Peyer's patch (tissue), 4 donors: ENCODE data around the gene TMEM219.

Source experiments
- CTCF ChIP-seq, 6 experiments: fragments of 450-650 bp in 4 of 6; fragments of 200-600 bp in 2 of 6; sonication (generic) in 1 of 6; IDR thresholded peaks; one replicate each; pipeline ENCODE4 v1.5.1; 2017 to 2019; ENCODE audit warnings: antibody characterized with exemption in 6 of 6, mild to moderate bottlenecking in 3 of 6, moderate library complexity in 1 of 6
- POLR2A ChIP-seq, 2 donors: fragments of 450-650 bp; IDR thresholded peaks; one replicate each; pipeline ENCODE4 v1.5.1; 2017; ENCODE audit warnings: antibody characterized with exemption in 2 of 2, mild to moderate bottlenecking in 2 of 2, moderate library complexity in 2 of 2

GRCh38 chr16:29988346-29989075 is 26.6 kb downstream of the TMEM219 start:
- TF ChIP-seq CTCF (IDR thresholded peaks at IDR 0.05) = no peak
- TF ChIP-seq POLR2A (IDR thresholded peaks at IDR 0.05) = no peak
